ENCODE measurements around the gene PTPRK. TPM values are rescaled to one million over a fixed set of nuclear protein-coding genes. Genes with fewer than 3 reads are reported as not detected.

The PTPRK gene
- 61.3 and 67.1 TPM in 2 replicates for total RNA-seq

- peak; percentile 74 for DNase-seq (ENCODE audit: low read depth, low spot score)
Measured at GRCh38 chr6:128520436-128521281, at the start of gene PTPRK. PTPRK (minus strand) TSS chr6:128520599; CDS start chr6:128520358, 241 bp downstream.

- DNase-seq (ENCODE audit: low read depth, low spot score) = no peak
Measured at GRCh38 chr6:128567029-128567428, 46.6 kb upstream of the PTPRK start.

DNA sequence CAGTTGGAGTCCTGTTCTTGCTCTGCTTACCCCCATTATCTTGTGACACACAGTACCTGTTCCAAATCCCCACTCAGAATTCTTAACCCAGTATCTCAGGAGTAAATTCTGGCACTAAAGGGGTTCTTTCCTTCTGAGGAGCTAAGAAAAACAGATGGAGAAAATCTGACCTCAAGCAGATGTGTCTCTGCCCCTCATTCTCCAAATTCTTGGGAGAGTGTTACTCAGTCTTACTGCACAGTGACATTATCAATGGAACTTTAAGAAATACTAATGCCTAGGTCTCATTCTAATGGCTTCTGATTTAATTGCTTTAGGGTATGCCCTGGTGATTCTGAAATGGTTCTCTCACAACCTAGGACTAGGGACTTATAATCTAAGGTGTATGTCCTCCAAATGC, 40.6 kb upstream of the PTPRK start:
- DNase-seq (ENCODE audit: low read depth, low spot score) = no peak

- no peak for DNase-seq (ENCODE audit: low read depth, low spot score)
Measured at GRCh38 chr6:128558924-128559323, 38.5 kb upstream of the PTPRK start.

DNA sequence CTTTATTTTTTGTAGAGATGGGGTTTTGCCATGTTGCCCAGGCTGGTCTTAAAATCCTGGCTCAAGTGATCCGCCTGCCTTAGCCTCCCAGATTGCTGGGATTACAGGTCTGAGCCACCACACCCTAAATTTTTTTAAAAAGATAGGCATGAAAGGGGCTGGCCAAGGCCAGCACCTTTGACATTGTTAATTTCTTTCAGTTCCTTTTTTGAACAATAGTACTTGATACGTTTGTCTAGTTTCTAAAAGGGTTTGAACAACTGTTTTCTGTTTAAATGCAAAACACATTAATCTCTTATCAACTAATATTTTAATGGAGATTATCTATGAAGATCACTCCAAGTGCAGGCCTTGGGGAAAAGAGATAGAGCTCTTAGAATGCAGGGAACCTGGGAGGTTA, 37.6 kb upstream of the PTPRK start:
- DNase-seq (ENCODE audit: low read depth, low spot score) = no peak

GRCh38 chr6:128557081-128557480, 36.7 kb upstream of the PTPRK start:
- DNase-seq (ENCODE audit: low read depth, low spot score) = no peak

DNA sequence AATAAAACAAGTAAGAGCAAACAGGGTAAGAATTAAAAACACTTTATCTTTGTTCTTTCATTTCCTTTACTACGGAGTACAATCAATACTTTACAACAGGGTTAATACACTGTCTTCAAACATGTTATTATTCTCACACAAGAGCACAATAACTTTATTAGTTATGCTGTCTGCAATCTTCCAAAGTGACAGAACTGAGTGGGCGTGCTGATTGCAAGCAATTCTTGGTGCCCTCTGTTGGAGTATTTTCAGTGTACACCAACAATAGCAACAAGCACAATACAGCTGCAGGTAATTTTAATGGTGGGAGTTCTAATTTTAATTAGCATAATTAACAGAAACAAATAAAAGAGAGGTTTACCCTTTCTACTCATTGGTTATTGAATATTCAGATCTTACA, 33.9 kb upstream of the PTPRK start:
- no peak for DNase-seq (ENCODE audit: low read depth, low spot score)

GRCh38 chr6:128541261-128541660, 20.9 kb upstream of the PTPRK start:
- DNase-seq (ENCODE audit: low read depth, low spot score) = no peak

GRCh38 chr6:128538763-128539162, 18.4 kb upstream of the PTPRK start:
- no peak for DNase-seq (ENCODE audit: low read depth, low spot score)

DNA sequence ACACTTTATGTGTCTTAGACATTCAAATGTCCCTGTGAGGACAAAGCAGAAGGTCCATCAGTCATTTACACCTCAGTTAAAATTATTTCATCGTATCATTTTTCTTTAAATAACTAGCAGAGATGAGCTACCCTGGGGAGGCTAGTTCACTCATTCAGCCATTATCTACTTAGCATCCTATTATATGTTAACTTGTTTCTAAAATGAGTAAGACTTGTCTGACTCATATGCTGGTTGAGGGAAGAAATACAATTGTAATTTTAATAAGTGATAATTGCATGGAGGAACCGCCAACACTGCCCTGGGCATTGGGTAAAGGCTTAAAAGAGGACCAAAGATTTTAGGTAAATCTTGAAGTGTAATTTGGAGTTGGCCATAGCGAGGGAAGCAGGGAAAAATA, 12.4 kb upstream of the PTPRK start:
- DNase-seq (ENCODE audit: low read depth, low spot score) = no peak

GRCh38 chr6:128532136-128532535, 11.7 kb upstream of the PTPRK start:
- no peak for DNase-seq (ENCODE audit: low read depth, low spot score)

DNA sequence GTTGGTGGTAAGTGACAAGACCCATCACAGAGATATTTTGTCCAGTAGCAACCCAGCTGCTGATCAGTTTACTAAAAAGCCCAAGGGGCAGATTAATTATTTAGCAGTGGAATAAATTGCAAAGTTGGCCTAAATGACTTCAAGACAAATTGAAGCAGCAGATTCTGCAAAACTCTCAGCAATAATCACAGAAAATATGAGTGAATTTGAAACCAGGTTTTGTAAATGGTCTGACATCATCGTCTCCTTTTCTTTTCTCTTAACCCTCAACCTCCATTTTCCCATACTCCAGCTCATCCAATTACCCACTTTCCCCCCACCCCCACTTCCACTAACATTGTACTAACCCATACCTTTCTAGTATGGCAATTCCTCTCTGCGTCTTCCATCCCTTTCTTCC, 11.3 kb upstream of the PTPRK start:
- DNase-seq (ENCODE audit: low read depth, low spot score) = no peak

DNA sequence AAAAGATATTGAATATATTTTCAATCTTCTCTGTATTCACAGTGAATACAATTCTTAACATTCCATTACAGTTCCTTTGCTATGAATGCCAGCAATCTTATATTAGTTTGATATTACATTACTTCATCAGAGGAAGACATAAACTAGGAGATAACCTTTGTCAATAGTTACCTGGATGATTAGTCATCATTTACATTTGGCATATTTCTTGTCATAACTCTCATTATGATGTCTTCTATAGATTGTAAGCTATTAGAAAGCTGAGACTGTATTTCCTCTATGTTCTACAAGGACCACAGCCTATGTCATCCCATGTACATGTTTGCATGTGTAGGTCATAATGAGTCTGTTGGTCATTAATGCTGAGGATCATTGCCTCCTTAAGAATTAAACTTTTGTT, 7.8 kb upstream of the PTPRK start:
- DNase-seq (ENCODE audit: low read depth, low spot score) = no peak

DNA sequence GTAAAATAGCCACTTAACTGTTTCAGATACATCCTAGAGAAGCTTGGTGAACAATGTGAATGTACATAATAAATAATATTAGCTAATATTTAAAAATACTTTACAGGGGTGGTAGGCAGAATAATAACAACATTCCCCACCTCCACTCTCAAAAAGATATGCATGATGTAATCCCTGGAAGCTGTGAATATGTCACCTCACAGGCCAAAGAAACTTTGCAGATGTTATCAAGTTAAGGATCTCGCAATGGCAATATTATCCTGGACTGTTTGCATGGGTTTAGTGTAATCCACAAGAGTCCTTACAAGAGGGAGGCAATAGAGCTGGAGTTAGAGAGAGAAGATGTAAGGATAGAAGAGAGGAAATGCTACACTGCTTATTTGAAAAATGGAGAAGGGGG, 7.0 kb upstream of the PTPRK start:
- no peak for DNase-seq (ENCODE audit: low read depth, low spot score)

- DNase-seq (ENCODE audit: low read depth, low spot score) = no peak
Measured at GRCh38 chr6:128526152-128526914, 5.9 kb upstream of the PTPRK start.

DNA sequence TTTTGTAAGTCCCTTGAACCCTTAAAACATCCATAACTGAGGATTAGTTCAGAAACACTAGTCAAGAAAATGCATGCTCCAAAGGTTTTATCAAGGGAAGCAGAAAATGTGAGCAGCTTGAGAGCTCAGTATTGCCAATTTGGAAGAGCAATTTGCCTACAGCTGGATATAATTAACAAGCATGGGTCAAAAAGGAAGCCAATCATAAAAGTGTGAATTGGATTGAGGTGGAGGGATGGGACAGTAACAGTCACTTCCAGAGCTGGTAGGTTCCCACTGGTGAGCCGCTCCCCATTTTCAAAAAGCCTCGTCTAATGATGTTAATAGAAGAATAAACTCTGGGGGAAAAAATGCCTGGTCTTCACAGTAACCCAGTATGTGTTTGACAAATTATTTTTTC, 5.0 kb upstream of the PTPRK start:
- DNase-seq (ENCODE audit: low read depth, low spot score) = no peak

DNA sequence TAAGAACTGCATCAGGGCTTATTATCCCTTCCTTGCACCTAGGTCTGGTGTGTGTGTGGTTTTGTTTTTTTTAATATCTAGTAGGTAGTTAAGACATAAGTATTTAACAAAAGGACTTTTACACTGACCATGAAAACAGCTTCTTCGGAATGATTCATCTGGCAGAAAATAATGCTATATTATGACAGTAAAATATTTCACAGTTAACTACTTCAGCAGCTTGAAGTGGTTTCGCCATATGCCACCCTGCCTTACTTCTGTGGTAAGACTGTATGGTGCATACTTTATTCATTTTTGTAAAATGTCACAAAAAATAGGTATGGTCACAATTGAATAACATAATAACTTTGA, 858 bp upstream of the PTPRK start:
- DNase-seq (ENCODE audit: low read depth, low spot score) = no peak

DNA sequence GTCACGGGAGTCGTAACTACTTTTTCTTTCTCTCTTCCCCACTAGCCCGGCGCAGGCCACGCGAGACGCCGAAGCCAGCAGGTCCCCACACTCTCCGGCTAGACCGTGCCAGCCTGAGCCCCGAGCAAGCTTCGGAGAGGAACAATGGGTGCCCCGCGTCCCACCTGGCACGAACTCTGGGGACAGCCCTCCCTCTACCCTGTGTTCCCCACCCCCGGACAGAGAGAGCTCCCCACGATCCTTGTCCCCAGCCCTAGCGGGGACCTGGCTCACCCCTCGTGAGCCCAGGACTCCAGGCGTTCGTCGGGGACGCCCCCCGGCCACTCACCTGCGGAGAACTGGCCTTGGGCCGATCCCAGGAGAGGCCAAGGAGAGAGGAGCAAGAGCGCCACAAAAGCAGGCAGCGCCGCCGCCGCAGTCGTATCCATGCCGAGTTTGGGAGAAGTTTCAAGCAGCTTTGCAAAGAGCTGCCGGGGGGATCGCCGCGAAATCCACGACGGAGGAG, 416 bp downstream of the PTPRK start:
- DNase-seq (ENCODE audit: low read depth, low spot score) = no peak

DNA sequence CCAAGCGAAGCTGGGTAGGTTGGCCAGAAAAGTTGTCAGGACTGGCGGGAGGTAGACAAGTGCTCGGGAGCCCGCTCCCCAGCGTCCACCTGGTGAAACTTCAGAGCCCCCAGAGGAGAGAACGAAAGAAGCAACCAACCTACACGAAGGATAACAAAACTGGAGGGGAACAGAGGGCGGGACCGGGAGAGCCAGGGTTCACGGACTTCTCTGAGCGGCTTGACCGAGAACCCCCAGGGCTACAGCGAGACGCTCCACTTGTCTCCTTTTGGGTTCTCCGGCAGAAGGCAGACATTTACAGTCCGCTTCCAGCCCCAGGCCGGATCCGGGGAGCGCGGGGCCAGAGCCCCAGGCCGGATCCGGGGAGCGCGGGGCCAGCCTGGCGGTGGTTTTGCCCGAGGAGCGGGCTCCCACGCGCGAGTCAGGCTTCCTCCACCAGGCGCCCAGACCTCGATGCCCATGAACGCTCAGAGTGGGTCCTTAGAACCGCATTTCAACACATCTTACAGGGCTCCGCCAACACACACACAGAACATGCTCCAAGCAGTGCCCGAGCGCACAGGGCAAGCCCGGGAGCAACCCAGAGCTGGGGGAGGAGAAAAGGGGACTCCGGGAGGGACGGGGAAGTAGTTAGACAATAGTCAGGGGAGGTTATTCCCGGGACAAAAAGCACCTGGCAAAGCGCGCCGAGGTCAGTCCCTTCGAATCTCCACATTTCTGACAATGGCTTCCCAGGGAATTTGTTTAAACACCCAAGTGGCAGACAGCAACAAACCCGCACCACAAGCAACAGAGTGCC, 1.1 kb downstream of the PTPRK start:
- DNase-seq (ENCODE audit: low read depth, low spot score) = no peak

DNA sequence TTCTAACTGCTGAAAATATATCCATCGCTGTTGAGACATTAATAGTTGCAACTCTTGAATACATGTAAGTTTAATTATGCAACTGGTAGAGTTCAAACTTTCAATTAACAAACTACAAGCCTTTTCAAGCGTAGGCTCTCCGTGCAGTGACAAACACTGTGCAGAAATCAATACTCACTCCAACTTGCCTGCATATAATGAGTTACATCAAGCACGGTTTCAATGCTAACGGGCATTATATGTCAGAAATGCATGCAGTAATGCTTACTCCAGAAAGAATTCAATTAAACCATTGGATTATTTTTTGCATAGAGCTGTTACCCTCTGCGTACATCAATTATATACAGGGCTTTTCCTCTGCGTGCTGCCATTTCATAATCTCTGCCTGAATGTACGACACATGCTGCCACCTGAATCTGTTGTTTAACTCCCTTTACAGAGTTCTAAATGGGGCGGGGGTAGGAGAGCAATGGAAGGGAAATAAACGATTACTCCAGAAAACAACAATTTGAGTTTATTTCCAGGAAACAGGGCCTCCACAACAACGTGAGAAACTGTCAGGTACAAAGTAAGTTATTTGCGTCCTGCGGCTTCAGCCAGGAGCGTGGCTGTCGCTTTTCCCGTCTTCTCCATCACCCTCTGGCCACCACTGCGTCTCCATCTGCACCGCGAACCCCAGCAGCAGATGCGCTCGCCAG, 1.8 kb downstream of the PTPRK start:
- no peak for DNase-seq (ENCODE audit: low read depth, low spot score)

DNA sequence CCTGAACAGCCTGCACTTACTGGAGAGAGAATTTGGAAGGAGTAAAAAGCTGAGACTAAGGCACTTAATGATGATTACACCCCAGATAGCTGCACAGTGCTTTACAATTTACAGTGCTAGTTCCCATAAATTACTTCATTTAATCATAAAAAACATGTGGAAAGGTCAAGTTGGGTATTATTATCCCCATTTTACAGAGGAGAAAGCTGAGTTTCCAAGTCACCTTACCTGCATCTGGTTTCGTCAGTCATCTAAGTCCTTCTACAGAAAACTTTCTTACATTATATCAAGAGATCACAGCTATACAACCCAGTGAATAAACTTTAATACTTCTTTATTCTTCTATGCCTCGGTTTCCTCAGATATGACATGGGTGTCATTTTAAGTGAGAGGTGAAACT, 3.3 kb downstream of the PTPRK start:
- DNase-seq (ENCODE audit: low read depth, low spot score) = no peak
